Amniotic stem cell (primary cell): Measurements from ENCODE around the gene BGN.

Experiments used
- DNase-seq: peaks from one replicate; lab custom pipeline; 2025; lab: John Stamatoyannopoulos, UW

BGN gene

GRCh38 chrX:153460826-153461225 lies 34.0 kb upstream of the BGN start:
- no peak for DNase-seq

GRCh38 chrX:153462291-153462690 lies 32.5 kb upstream of the BGN start:
- DNase-seq, result no peak

GRCh38 chrX:153463031-153463430 lies 31.7 kb upstream of the BGN start:
- DNase-seq, result no peak

GRCh38 chrX:153463556-153463955 lies 31.2 kb upstream of the BGN start:
- no peak for DNase-seq

GRCh38 chrX:153464116-153464515 lies 30.7 kb upstream of the BGN start:
- DNase-seq, result no peak

- no peak for DNase-seq
Observed at GRCh38 chrX:153465691-153466380, 28.9 kb upstream of the BGN start.

- no peak for DNase-seq
Observed at GRCh38 chrX:153468008-153468580, 26.7 kb upstream of the BGN start.

GRCh38 chrX:153469811-153470410 lies 24.9 kb upstream of the BGN start:
- DNase-seq, result no peak

GRCh38 chrX:153470411-153471363 lies 24.1 kb upstream of the BGN start, which contains the start of gene HAUS7:
TSS of gene HAUS7 (minus strand) at chrX:153470576. CDS start at chrX:153470557, 19 bp downstream.
- DNase-seq, result peak; percentile 80

- no peak for DNase-seq
Observed at GRCh38 chrX:153471663-153472280, 23.0 kb upstream of the BGN start.

GRCh38 chrX:153473126-153473525 lies 21.7 kb upstream of the BGN start:
- no peak for DNase-seq

GRCh38 chrX:153474266-153474665 lies 20.5 kb upstream of the BGN start:
- DNase-seq, result no peak

GRCh38 chrX:153474718-153475117 lies 20.1 kb upstream of the BGN start:
- DNase-seq, result no peak

- no peak for DNase-seq
Observed at GRCh38 chrX:153475271-153475670, 19.5 kb upstream of the BGN start.

- DNase-seq, result no peak
Observed at GRCh38 chrX:153475751-153476281, 19.0 kb upstream of the BGN start.

GRCh38 chrX:153476666-153477363 lies 18.0 kb upstream of the BGN start:
- peak; percentile 12 for DNase-seq

GRCh38 chrX:153477364-153477857 lies 17.4 kb upstream of the BGN start:
- no peak for DNase-seq

- DNase-seq, result no peak
Observed at GRCh38 chrX:153477901-153478300, 16.9 kb upstream of the BGN start.

- DNase-seq, result no peak
Observed at GRCh38 chrX:153478746-153479145, 16.0 kb upstream of the BGN start.

GRCh38 chrX:153481043-153481442 lies 13.7 kb upstream of the BGN start:
- DNase-seq, result no peak
